SJSA1 (cell line): ENCODE data around the gene PPP1R13B. TPM values are rescaled to one million over a fixed set of nuclear protein-coding genes. Genes with fewer than 3 reads are reported as not detected.
A peak's percentile ranks its signal among the peaks of the same experiment; 100 is the strongest.
"Not testable (repeated sequence)": the region's sequence is repeated elsewhere in the genome, so short reads cannot be mapped to it uniquely, and the experiment has no call there.

Source experiments
- DNase-seq, 2 experiments: peaks; one replicate each; pipeline ENCODE4 v3.0.0-alpha.2; 2015 to 2020; ENCODE audit warnings: low spot score in 2 of 2, low read depth in 1 of 2
- H3K27ac ChIP-seq: fragments of 250-450 bp; sonication (Bioruptor Pico); 2 replicates; pipeline ENCODE4 v1.5.1; 2020; ENCODE audit warnings: mild to moderate bottlenecking, moderate library complexity
- H3K27me3 ChIP-seq: fragments of 250-450 bp; sonication (Bioruptor Pico); replicated peaks from 2 replicates; pipeline ENCODE4 v1.5.1; 2020; ENCODE audit warnings: mild to moderate bottlenecking, moderate library complexity
- H3K36me3 ChIP-seq: fragments of 250-450 bp; sonication (Bioruptor Pico); 2 replicates; pipeline ENCODE4 v1.5.1; 2020; ENCODE audit warnings: mild to moderate bottlenecking
- H3K4me1 ChIP-seq: fragments of 250-450 bp; sonication (Bioruptor Pico); replicated peaks from 2 replicates; pipeline ENCODE4 v1.6.1; 2021; ENCODE audit warnings: mild to moderate bottlenecking
- H3K4me3 ChIP-seq: fragments of 250-450 bp; sonication (Bioruptor Pico); 2 replicates; pipeline ENCODE4 v1.5.1; 2020; ENCODE audit warnings: mild to moderate bottlenecking
- H3K9me3 ChIP-seq: fragments of 250-450 bp; sonication (Bioruptor Pico); replicated peaks from 2 replicates; pipeline ENCODE4 v1.5.1; 2020; ENCODE audit warnings: mild to moderate bottlenecking
- total RNA-seq: library from RNA; depleted of rRNA; stranded (reverse); fragments of >200 nt; shearing (Covaris generic); gene quantifications from 2 replicates; pipeline ENCODE4 v1.2.3, GENCODE V29; 2014

The PPP1R13B gene
- total RNA-seq, 1 experiment from 2014 or later, result 3.0 TPM

DNA sequence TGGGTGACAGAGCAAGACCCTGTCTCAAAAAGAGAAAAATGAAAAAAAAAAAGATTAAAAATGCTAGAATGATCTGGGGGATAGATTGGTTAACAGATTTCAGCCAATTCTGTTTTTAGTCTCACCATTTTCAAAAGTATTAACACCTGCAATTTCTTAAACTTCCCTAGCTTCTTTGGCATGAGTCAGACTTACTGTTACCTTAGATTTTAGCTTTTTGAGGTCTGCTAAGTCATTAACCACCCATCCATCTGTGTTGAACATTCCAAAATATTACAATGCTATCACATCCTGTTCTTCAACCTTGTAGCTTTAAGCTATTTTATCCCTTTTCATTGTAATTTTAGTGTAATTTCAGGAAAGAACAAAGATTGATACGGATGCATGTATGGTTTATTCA is 59.3 kb downstream of the PPP1R13B start:
- Histone ChIP-seq H3K36me3 (no peaks in the 10 kb centered on the region), H3K4me3 (no peak overlapping the region), H3K27me3 (no peaks in the 10 kb centered on the region), H3K27ac (no peak overlapping the region), H3K9me3 (no peaks in the 10 kb centered on the region), H3K4me1 (no peaks in the 10 kb centered on the region)
- DNase-seq, result no peak

DNA sequence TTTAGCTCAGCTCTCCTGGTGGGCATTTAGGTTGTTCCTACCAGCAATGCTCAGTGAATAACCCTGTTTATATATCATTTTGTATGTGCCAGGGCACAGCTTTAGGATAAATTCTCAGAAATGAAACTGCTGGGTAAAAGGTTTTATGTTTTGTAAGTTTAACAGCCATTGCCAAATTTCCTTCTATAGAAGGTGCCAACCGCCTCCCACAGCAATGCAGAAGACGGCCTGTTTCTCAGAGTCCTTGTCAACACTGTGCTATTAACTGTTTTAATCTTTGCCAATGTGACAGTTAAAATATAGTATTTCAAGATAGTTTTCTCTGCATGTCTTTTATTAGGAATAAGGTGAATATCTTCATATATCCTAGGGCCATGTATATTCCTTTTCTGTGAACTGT is 65.0 kb downstream of the PPP1R13B start:
- DNase-seq, result no peak
- no peak overlapping the region for H3K27ac ChIP-seq
- H3K27me3 ChIP-seq, result no peaks in the 10 kb centered on the region
- no peak overlapping the region for H3K4me3 ChIP-seq
- no peaks in the 10 kb centered on the region for H3K4me1 ChIP-seq
- H3K9me3 ChIP-seq, result no peaks in the 10 kb centered on the region
- H3K36me3 ChIP-seq, result no peaks in the 10 kb centered on the region

DNA sequence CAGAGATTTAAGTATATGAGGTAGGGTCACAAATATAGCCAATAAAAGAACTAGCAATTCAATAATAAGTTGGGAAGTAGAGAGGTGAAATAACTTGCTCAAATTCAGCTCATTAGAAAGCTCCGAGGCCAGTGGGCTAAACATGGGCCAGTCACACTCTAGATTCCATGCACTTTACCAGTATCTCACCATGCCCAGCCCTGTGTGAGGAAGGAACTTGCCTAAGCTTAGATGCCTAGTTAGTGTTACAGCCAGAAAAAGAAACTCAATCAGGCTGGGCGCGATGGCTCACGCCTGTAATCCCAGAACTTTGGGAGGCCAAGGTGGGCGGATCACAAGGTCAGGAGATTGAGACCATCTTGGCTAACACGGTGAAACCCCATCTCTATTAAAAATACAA is 71.1 kb downstream of the PPP1R13B start:
- not testable (repeated sequence) for H3K27me3 ChIP-seq, H3K4me1 ChIP-seq, H3K36me3 ChIP-seq, DNase-seq, H3K9me3 ChIP-seq, H3K4me3 ChIP-seq, H3K27ac ChIP-seq

- H3K4me1 ChIP-seq, result no peaks in the 10 kb centered on the region
- H3K27me3 ChIP-seq, result no peaks in the 10 kb centered on the region
- DNase-seq, result no peak
- H3K9me3 ChIP-seq, result no peaks in the 10 kb centered on the region
- no peaks in the 10 kb centered on the region for H3K36me3 ChIP-seq
- no peak overlapping the region for H3K27ac ChIP-seq
- H3K4me3 ChIP-seq, result no peak overlapping the region
Measured at GRCh38 chr14:103775506-103775905, 71.9 kb downstream of the PPP1R13B start.

DNA sequence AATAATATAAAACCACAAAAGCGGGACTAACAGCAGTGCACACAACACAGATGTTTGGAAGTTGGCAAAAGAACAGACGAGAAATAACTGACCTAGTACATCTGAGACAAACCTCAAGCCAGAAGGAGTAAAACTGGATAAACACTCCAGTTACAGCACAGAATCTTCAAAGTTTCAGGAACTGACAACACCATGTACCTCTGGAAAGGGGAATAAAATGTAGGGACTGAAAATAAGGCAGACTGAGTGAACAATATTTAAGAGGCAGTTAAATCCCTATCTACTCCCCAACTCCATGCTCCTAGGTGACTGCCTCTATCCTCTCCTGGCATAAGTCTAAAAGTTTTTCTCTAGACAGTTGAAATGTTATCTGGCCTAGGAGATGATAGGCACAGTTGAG is 73.9 kb downstream of the PPP1R13B start:
- Histone ChIP-seq H3K4me3 (no peak overlapping the region), H3K9me3 (no peaks in the 10 kb centered on the region), H3K36me3 (no peaks in the 10 kb centered on the region), H3K4me1 (no peaks in the 10 kb centered on the region), H3K27ac (no peak overlapping the region), H3K27me3 (no peaks in the 10 kb centered on the region)
- DNase-seq, result no peak

DNA sequence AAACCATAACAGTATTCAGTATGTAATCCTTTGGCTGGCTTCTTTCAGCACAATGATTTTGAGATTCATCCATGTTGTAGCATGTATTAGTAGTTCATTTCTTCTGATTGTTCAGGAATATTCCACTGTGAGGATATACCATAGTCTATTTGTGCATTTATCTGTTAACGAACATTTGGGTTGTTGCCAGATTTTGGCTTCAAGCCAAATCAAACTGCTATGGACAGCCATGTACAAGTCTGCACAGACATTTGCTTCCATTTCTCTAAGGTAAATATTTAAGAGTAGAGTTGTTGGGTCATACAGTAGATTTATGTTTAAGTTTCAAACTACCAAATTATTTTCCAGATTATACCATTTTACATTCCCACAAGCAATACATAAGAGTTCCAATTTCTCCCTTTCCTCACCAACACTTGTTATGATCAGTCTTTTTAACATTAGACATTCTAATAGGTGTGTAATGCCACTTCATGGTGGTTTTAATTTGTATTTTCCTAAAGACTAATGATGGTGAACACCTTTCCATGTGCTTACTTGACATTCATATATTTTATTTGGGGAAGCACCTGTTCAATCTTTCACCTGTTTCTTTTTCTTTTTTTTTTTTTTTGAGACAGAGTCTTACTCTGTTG is 75.2 kb downstream of the PPP1R13B start:
- no peaks in the 10 kb centered on the region for H3K4me1 ChIP-seq
- no peak overlapping the region for H3K27ac ChIP-seq
- H3K9me3 ChIP-seq, result no peaks in the 10 kb centered on the region
- no peak for DNase-seq
- no peaks in the 10 kb centered on the region for H3K36me3 ChIP-seq
- no peak overlapping the region for H3K4me3 ChIP-seq
- no peaks in the 10 kb centered on the region for H3K27me3 ChIP-seq

GRCh38 chr14:103770902-103771301 is 76.5 kb downstream of the PPP1R13B start:
- Histone ChIP-seq H3K4me1 (no peaks in the 10 kb centered on the region), H3K27me3 (no peaks in the 10 kb centered on the region), H3K36me3 (no peaks in the 10 kb centered on the region), H3K27ac (no peak overlapping the region), H3K4me3 (no peak overlapping the region), H3K9me3 (no peaks in the 10 kb centered on the region)
- no peak for DNase-seq

DNA sequence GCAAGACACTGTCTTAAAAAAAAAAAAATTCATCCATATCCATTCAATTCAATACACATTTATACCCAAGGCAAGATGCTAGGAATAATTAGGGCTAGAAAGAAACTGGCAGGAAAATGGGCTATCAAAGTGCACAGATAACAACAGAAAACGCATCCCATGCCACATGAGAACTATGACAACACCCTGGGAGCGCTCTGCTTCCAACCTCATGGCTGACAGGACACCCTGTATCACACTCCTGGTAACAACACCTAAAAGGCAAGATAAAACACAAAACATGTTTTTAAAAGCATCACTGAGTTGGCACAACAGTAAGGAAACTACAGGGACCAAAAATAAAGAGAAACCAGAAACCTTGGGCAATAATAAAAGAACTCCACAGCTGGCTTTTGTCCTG is 76.9 kb downstream of the PPP1R13B start:
- DNase-seq, result no peak
- H3K36me3 ChIP-seq, result no peaks in the 10 kb centered on the region
- no peaks in the 10 kb centered on the region for H3K9me3 ChIP-seq
- H3K4me3 ChIP-seq, result no peak overlapping the region
- no peak overlapping the region for H3K27ac ChIP-seq
- H3K27me3 ChIP-seq, result no peaks in the 10 kb centered on the region
- H3K4me1 ChIP-seq, result no peaks in the 10 kb centered on the region

GRCh38 chr14:103767336-103767894 is 80.0 kb downstream of the PPP1R13B start:
- Histone ChIP-seq H3K36me3 (no peaks in the 10 kb centered on the region), H3K27ac (no peak overlapping the region), H3K27me3 (no peaks in the 10 kb centered on the region), H3K4me3 (no peak overlapping the region), H3K9me3 (no peaks in the 10 kb centered on the region), H3K4me1 (no peaks in the 10 kb centered on the region)
- DNase-seq, result no peak

- H3K9me3 ChIP-seq, result no peaks in the 10 kb centered on the region
- no peak overlapping the region for H3K27ac ChIP-seq
- no peak overlapping the region for H3K4me3 ChIP-seq
- H3K27me3 ChIP-seq, result no peaks in the 10 kb centered on the region
- no peak for DNase-seq
- H3K36me3 ChIP-seq, result no peaks in the 10 kb centered on the region
- peaks cover 5% of the 10 kb centered on the region; the same call in 1 of the 2 replicates for H3K4me1 ChIP-seq
Measured at GRCh38 chr14:103765526-103765925, 81.8 kb downstream of the PPP1R13B start.

DNA sequence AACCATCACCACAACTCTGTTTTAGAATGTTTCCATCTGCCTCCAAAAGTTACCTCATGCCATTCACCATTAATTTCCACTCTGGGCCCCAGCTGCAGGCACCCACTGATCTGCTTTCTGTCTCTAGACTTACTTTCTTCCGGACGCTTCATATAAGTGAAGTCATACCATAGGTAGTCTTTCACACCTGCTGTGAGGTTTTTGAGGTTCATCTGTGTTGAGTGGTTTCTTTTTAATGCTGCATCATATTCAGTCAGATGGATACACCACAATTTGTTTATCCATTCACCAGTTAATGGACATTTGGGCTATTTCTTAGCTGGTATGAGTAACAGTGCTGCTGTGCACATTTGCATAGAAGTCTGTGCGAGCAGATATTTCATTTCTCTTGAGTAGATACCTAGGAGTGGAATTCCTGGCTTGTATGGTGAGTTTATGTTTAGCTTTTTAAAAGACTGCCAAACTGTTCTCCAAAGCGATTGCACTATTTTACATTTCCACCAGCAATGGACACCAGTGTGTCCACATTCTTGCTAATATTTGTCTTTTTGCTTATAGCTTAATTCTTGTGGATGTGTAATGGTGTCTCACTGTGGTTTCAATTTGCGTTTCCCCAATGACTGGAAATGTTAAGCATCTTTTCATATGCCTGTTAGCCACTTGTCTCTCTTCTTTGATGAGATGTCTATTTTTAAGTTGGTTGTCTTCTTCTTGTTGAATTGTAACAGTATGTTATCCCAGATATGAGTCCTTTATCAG is 83.5 kb downstream of the PPP1R13B start:
- H3K4me3 ChIP-seq, result no peak overlapping the region
- H3K27ac ChIP-seq, result no peak overlapping the region
- no peaks in the 10 kb centered on the region for H3K9me3 ChIP-seq
- H3K4me1 ChIP-seq, result peaks cover 5% of the 10 kb centered on the region; the same call in 1 of the 2 replicates
- no peaks in the 10 kb centered on the region for H3K27me3 ChIP-seq
- DNase-seq, result no peak
- no peaks in the 10 kb centered on the region for H3K36me3 ChIP-seq

DNA sequence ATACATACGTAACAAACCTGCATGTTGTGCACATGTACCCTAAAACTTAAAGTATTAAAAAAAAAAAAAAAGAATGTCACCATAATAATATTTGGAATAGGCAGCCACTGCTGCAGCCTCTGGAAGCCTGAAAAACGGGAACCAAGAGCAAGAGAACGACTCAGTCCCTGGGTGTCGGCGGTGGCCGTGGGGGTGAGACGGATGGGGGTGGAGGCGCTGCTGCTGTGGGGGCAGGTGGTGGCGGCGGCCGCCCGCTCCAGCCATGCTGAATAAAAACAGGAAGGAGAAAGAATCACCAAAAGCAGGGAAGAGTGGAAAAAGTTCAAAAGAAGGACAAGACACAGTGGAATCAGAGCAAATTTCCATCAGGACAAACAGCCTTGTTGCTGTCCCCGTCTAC is 84.8 kb downstream of the PPP1R13B start:
- no peak for DNase-seq
- Histone ChIP-seq H3K27ac (no peak overlapping the region), H3K36me3 (no peaks in the 10 kb centered on the region), H3K4me1 (peaks cover 5% of the 10 kb centered on the region; the same call in 1 of the 2 replicates), H3K4me3 (no peak overlapping the region), H3K27me3 (no peaks in the 10 kb centered on the region), H3K9me3 (no peaks in the 10 kb centered on the region)

DNA sequence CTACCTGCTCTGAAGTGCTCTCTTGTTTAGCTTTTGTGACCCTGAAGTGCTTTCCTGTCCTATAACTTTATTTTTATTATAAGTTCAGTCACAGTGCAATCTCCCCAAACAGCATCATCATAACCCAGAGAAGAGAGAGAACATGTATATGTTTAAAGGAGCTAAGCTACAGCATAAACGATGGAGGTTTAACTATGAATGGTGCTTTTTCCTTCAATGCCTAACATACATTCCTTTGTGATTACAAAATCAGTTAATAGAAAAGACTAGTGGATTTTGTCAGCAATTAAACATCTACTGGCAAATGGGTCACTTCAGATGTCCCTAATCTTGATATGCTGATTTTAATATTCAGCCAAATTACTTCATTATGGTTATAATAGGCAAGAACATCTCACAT is 85.3 kb downstream of the PPP1R13B start:
- no peak overlapping the region for H3K27ac ChIP-seq
- H3K9me3 ChIP-seq, result no peaks in the 10 kb centered on the region
- H3K27me3 ChIP-seq, result no peaks in the 10 kb centered on the region
- H3K36me3 ChIP-seq, result no peaks in the 10 kb centered on the region
- DNase-seq, result peak in 1 of 2 experiments; percentile 8
- H3K4me1 ChIP-seq, result peaks cover 5% of the 10 kb centered on the region; the same call in 1 of the 2 replicates
- H3K4me3 ChIP-seq, result no peak overlapping the region

DNA sequence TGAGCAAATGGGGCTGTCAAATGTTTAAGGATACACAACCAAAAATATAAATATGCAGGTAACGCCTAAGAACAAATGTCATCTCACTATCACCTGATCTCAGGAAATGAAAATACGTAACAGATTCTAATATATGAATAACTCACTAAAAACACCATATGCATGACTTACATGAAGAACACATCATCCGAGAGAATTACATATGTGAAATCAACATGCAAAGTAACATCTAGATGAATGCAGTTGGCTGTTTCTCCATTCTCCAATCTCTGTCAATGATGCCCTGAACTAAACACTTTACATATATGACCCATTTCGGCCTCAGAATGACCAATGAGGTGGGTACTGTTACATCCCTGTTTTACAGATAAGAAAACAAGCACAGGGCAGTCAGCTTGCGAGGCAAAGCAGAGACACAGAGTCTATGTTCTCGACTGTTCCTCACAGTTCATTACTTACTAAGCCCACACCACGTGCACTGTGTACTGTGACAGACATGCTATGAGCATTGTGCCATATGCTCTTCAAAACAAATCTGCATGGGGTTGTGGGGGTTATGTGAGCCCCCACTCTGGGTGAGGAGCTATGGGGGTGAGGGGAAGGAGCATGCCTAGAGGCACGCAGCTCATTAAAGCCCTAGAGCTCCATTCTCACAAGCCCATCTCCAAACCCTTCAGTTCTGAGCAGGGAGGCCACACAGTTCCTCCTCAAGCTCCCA is 89.2 kb downstream of the PPP1R13B start:
- no peak overlapping the region for H3K27ac ChIP-seq
- no peaks in the 10 kb centered on the region for H3K27me3 ChIP-seq
- no peaks in the 10 kb centered on the region for H3K36me3 ChIP-seq

More for the DNA sequence above, 89.2 kb downstream of the PPP1R13B start:
- DNase-seq, result no peak
- Histone ChIP-seq H3K4me1 (peaks cover 5% of the 10 kb centered on the region; the same call in 1 of the 2 replicates), H3K9me3 (no peaks in the 10 kb centered on the region), H3K4me3 (no peak overlapping the region)
